GM12865 (cell line): ENCODE results near the gene ANKRD44.

Source experiments
- DNase-seq: peaks from one replicate; pipeline ENCODE4 v3.0.0; 2010; ENCODE audit warnings: low read depth
- H3K4me3 ChIP-seq: 2 replicates; pipeline ENCODE4 v1.5.1; 2011; ENCODE audit warnings: mild to moderate bottlenecking, low read depth, low read length, control low read depth
- CTCF ChIP-seq: IDR thresholded peaks from 2 replicates; pipeline ENCODE4 v1.5.1; 2011; ENCODE audit warnings: low read length, control low read depth, low read depth, inconsistent platforms; ENCODE audit not compliant: insufficient read depth; ENCODE audit errors: missing control alignments

Gene ANKRD44

GRCh38 chr2:196980473-196980872 is 330.1 kb downstream of the ANKRD44 start:
- no peak overlapping the region for H3K4me3 ChIP-seq
- TF ChIP-seq CTCF, result no peak
- no peak for DNase-seq

GRCh38 chr2:196980001-196980400 is 330.6 kb downstream of the ANKRD44 start:
- H3K4me3 ChIP-seq, result no peak overlapping the region
- no peak for TF ChIP-seq CTCF
- DNase-seq, result no peak

GRCh38 chr2:196977507-196977906 is 333.1 kb downstream of the ANKRD44 start:
- no peak for DNase-seq
- no peak for TF ChIP-seq CTCF
- H3K4me3 ChIP-seq, result no peak overlapping the region

GRCh38 chr2:196974970-196975369 is 335.6 kb downstream of the ANKRD44 start:
- H3K4me3 ChIP-seq, result no peak overlapping the region
- no peak for DNase-seq
- no peak for TF ChIP-seq CTCF

- no peak overlapping the region for H3K4me3 ChIP-seq
- DNase-seq, result no peak
Observed at GRCh38 chr2:196971574-196972279, 338.9 kb downstream of the ANKRD44 start.

GRCh38 chr2:196970099-196970498 is 340.5 kb downstream of the ANKRD44 start:
- DNase-seq, result no peak
- no peak overlapping the region for H3K4me3 ChIP-seq
- TF ChIP-seq CTCF, result no peak

More at GRCh38 chr2:196971574-196972279, 338.9 kb downstream of the ANKRD44 start:
- TF ChIP-seq CTCF, result no peak

GRCh38 chr2:196968516-196968915 is 342.1 kb downstream of the ANKRD44 start:
- no peak overlapping the region for H3K4me3 ChIP-seq
- no peak for DNase-seq
- no peak for TF ChIP-seq CTCF
